ENCODE results near the gene ABLIM2. TPM values are rescaled to one million over a fixed set of nuclear protein-coding genes. Genes with fewer than 3 reads are reported as not detected.

ABLIM2 gene
- total RNA-seq, 1 experiment from 2014 or later: 1.0 TPM

DNA sequence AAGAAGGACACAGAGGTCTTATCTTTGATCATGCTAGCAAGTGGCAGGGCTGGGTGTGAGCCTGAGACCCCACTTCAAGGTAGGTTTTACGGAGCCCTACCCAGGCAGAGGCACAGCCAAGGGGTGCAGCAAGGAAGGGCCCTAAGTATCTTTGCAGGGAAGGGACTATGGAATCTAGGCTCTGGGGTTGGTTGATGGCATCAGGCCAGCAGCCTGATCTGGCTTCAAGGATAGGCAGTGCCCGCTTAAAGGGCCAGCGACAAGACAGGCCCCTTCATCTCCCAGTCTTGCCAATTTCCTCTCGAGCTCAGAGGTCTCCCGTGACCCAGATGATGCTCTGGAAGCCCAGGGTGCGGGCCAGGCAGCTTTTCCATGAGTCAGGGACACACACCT lies 5.8 kb downstream of the ABLIM2 start:
- Histone ChIP-seq H3K18ac (ENCODE audit: insufficient read length, low read depth, low read length) (no peak overlapping the region), H3K23me2 (ENCODE audit: insufficient read length, low read depth, low read length, poor library complexity, severe bottlenecking) (no peaks in the 10 kb centered on the region), H3K4me2 (ENCODE audit: insufficient read depth, insufficient read length, low read length) (no peak overlapping the region), H2BK12ac (ENCODE audit: insufficient read length, low read depth, low read length) (no peak overlapping the region), H4K20me1 (ENCODE audit: control insufficient read depth, insufficient read depth, insufficient read length) (no peaks in the 10 kb centered on the region), H3K14ac (ENCODE audit: insufficient read depth, low read length) (no peak overlapping the region), H2BK15ac (ENCODE audit: low read depth, low read length) (no peak overlapping the region), H3T11ph (ENCODE audit: low read length) (no peak overlapping the region), H3K56ac (ENCODE audit: insufficient read length, low read depth, low read length) (no peak overlapping the region), H3K9me3 (ENCODE audit: control insufficient read depth, low read depth, low read length) (no peaks in the 10 kb centered on the region), H3K4me1 (ENCODE audit: insufficient read depth, low read length) (no peaks in the 10 kb centered on the region), H3K27ac (ENCODE audit: insufficient read length, low read depth, low read length) (no peak overlapping the region), H3K4ac (ENCODE audit: low read depth, low read length) (no peak overlapping the region), H3K27me3 (ENCODE audit: insufficient read depth, low read length) (peaks cover 8% of the 10 kb centered on the region; the same call in 1 of the 2 replicates), H4K5ac (ENCODE audit: insufficient read length, low read depth, low read length) (no peak overlapping the region), H4K8ac (replicated peaks; ENCODE audit: insufficient read length, low read depth, low read length) (no peak overlapping the region), H3K9ac (ENCODE audit: extremely low read depth, insufficient read length, low read length) (no peak overlapping the region), H2BK20ac (ENCODE audit: low read depth, low read length, poor library complexity, severe bottlenecking) (no peak overlapping the region), H3K79me2 (ENCODE audit: insufficient read depth, low read length) (no peaks in the 10 kb centered on the region), H2BK5ac (ENCODE audit: insufficient read length, low read length) (no peak overlapping the region), H4K91ac (ENCODE audit: insufficient read length, low read depth, low read length) (no peak overlapping the region), H3K79me1 (ENCODE audit: insufficient read depth, low read depth, low read length, poor library complexity, severe bottlenecking) (no peaks in the 10 kb centered on the region), H2AK5ac (ENCODE audit: insufficient read length, low read length) (no peak overlapping the region), H3K23ac (ENCODE audit: insufficient read length, low read depth, low read length) (no peak overlapping the region), H2BK120ac (ENCODE audit: low read depth, low read length, poor library complexity, severe bottlenecking) (no peak overlapping the region), H2AFZ (ENCODE audit: low read length) (no peak overlapping the region)
- no CpG with 5 or more reads among the region's 6 CpGs for WGBS (ENCODE audit: extremely low coverage, insufficient read length, low lambda C conversion rate)
- TF ChIP-seq, protein P1, sequence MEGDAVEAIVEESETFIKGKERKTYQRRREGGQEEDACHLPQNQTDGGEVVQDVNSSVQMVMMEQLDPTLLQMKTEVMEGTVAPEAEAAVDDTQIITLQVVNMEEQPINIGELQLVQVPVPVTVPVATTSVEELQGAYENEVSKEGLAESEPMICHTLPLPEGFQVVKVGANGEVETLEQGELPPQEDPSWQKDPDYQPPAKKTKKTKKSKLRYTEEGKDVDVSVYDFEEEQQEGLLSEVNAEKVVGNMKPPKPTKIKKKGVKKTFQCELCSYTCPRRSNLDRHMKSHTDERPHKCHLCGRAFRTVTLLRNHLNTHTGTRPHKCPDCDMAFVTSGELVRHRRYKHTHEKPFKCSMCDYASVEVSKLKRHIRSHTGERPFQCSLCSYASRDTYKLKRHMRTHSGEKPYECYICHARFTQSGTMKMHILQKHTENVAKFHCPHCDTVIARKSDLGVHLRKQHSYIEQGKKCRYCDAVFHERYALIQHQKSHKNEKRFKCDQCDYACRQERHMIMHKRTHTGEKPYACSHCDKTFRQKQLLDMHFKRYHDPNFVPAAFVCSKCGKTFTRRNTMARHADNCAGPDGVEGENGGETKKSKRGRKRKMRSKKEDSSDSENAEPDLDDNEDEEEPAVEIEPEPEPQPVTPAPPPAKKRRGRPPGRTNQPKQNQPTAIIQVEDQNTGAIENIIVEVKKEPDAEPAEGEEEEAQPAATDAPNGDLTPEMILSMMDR (conservative IDR thresholded peaks at IDR 0.05): no peak
- no peaks in the 10 kb centered on the region for H3K9me3 Mint-ChIP-seq
- no peak for DNase-seq
- no peaks in the 10 kb centered on the region for H3K36me3 Mint-ChIP-seq (ENCODE audit: insufficient read depth in 1 of 3, low read depth in 3 of 3)
- H3K27me3 Mint-ChIP-seq (ENCODE audit: low read depth): peaks cover 25% of the 10 kb centered on the region
- peaks cover 9 to 15% of the 10 kb centered on the region in 2 experiments for H3K4me1 Mint-ChIP-seq
- no peak overlapping the region for H3K4me3 Mint-ChIP-seq
- H3K27ac Mint-ChIP-seq: peak overlapping the region in 1 of 3 experiments; percentile 70; a peak in 1 of 7 replicates
